Activated T-helper 17 cell treated with anti-CD3 and anti-CD28 coated beads, Interleukin-2, amount 50 U/mL, for 72 hours (primary cell): Measurements from ENCODE around the gene IVD. TPM values are rescaled to one million over a fixed set of nuclear protein-coding genes. Genes with fewer than 3 reads are reported as not detected.

Source experiments
- ATAC-seq: fragments of 150-1000 bp; cut with Tn5 transposase; replicated peaks from 2 replicates; pipeline ENCODE4 v1.10.0; 2021; ENCODE audit warnings: mild to moderate bottlenecking, moderate library complexity
- H3K27ac Mint-ChIP-seq: one replicate; pipeline ENCODE4 v1.8.0; 2022; ENCODE audit warnings: mixed read lengths
- H3K27me3 Mint-ChIP-seq: one replicate; pipeline ENCODE4 v1.8.0; 2022; ENCODE audit warnings: mixed read lengths
- H3K36me3 Mint-ChIP-seq: one replicate; pipeline ENCODE4 v1.8.0; 2022; ENCODE audit warnings: low read depth, mild to moderate bottlenecking, mixed read lengths
- H3K4me1 Mint-ChIP-seq: one replicate; pipeline ENCODE4 v1.8.0; 2022; ENCODE audit warnings: mixed read lengths
- H3K4me3 Mint-ChIP-seq: one replicate; pipeline ENCODE4 v1.8.0; 2022; ENCODE audit warnings: mild to moderate bottlenecking, mixed read lengths
- H3K9me3 Mint-ChIP-seq: one replicate; pipeline ENCODE4 v1.8.0; 2022; ENCODE audit warnings: mixed read lengths
- total RNA-seq, 2 donors: library from RNA; stranded (reverse); gene quantifications; one replicate each; pipeline ENCODE4 v1.2.3, GENCODE V29; 2022

Gene IVD
- total RNA-seq, 2 donors from 2014 or later, result 48.8 to 57.9 TPM

GRCh38 chr15:40416056-40416455, 10.5 kb downstream of the IVD start:
- no peak overlapping the region for H3K27ac Mint-ChIP-seq
- no peaks in the 10 kb centered on the region for H3K9me3 Mint-ChIP-seq
- no peak overlapping the region for H3K4me3 Mint-ChIP-seq
- no peak for ATAC-seq
- H3K4me1 Mint-ChIP-seq, result peaks cover 2% of the 10 kb centered on the region
- no peaks in the 10 kb centered on the region for H3K27me3 Mint-ChIP-seq
- peaks cover 65% of the 10 kb centered on the region for H3K36me3 Mint-ChIP-seq

- H3K4me3 Mint-ChIP-seq, result no peak overlapping the region
- ATAC-seq, result no peak
- no peaks in the 10 kb centered on the region for H3K27me3 Mint-ChIP-seq
- no peaks in the 10 kb centered on the region for H3K4me1 Mint-ChIP-seq
- H3K27ac Mint-ChIP-seq, result no peak overlapping the region
- no peaks in the 10 kb centered on the region for H3K9me3 Mint-ChIP-seq
- H3K36me3 Mint-ChIP-seq, result peaks cover 44% of the 10 kb centered on the region
These were observed 12.5 kb downstream of the IVD start for GRCh38 chr15:40418126-40418525.

GRCh38 chr15:40420071-40420713, 14.6 kb downstream of the IVD start:
- Mint-ChIP-seq H3K36me3 (peaks cover 24% of the 10 kb centered on the region), H3K9me3 (no peaks in the 10 kb centered on the region), H3K27me3 (no peaks in the 10 kb centered on the region), H3K4me1 (no peaks in the 10 kb centered on the region), H3K4me3 (no peak overlapping the region), H3K27ac (no peak overlapping the region)
- no peak for ATAC-seq

GRCh38 chr15:40420793-40421192, 15.2 kb downstream of the IVD start:
- no peaks in the 10 kb centered on the region for H3K9me3 Mint-ChIP-seq
- ATAC-seq, result no peak
- peaks cover 18% of the 10 kb centered on the region for H3K36me3 Mint-ChIP-seq
- no peak overlapping the region for H3K27ac Mint-ChIP-seq
- H3K27me3 Mint-ChIP-seq, result no peaks in the 10 kb centered on the region
- H3K4me3 Mint-ChIP-seq, result no peak overlapping the region
- H3K4me1 Mint-ChIP-seq, result no peaks in the 10 kb centered on the region

- Mint-ChIP-seq H3K4me3 (no peak overlapping the region), H3K9me3 (no peaks in the 10 kb centered on the region), H3K27me3 (no peaks in the 10 kb centered on the region), H3K4me1 (no peaks in the 10 kb centered on the region), H3K27ac (no peak overlapping the region), H3K36me3 (peaks cover 14% of the 10 kb centered on the region)
- ATAC-seq, result peak; percentile 98
These were observed 15.9 kb downstream of the IVD start for GRCh38 chr15:40421246-40422157.

- Mint-ChIP-seq H3K4me3 (no peak overlapping the region), H3K27me3 (no peaks in the 10 kb centered on the region), H3K4me1 (no peaks in the 10 kb centered on the region), H3K27ac (no peak overlapping the region), H3K36me3 (no peaks in the 10 kb centered on the region), H3K9me3 (no peaks in the 10 kb centered on the region)
- no peak for ATAC-seq
These were observed 19.0 kb downstream of the IVD start for GRCh38 chr15:40424483-40425115.

GRCh38 chr15:40425681-40426080, 20.1 kb downstream of the IVD start:
- Mint-ChIP-seq H3K27ac (no peak overlapping the region), H3K27me3 (no peaks in the 10 kb centered on the region), H3K36me3 (no peaks in the 10 kb centered on the region), H3K9me3 (no peaks in the 10 kb centered on the region), H3K4me1 (no peaks in the 10 kb centered on the region), H3K4me3 (no peak overlapping the region)
- no peak for ATAC-seq

GRCh38 chr15:40427188-40427587, 21.6 kb downstream of the IVD start:
- H3K27ac Mint-ChIP-seq, result no peak overlapping the region
- H3K9me3 Mint-ChIP-seq, result no peaks in the 10 kb centered on the region
- H3K4me3 Mint-ChIP-seq, result no peak overlapping the region
- ATAC-seq, result no peak
- H3K4me1 Mint-ChIP-seq, result no peaks in the 10 kb centered on the region
- no peaks in the 10 kb centered on the region for H3K36me3 Mint-ChIP-seq
- no peaks in the 10 kb centered on the region for H3K27me3 Mint-ChIP-seq

GRCh38 chr15:40428185-40428584, 22.6 kb downstream of the IVD start:
- ATAC-seq, result no peak
- Mint-ChIP-seq H3K9me3 (no peaks in the 10 kb centered on the region), H3K27ac (no peak overlapping the region), H3K27me3 (no peaks in the 10 kb centered on the region), H3K4me3 (no peak overlapping the region), H3K36me3 (no peaks in the 10 kb centered on the region), H3K4me1 (no peaks in the 10 kb centered on the region)

- ATAC-seq, result no peak
- Mint-ChIP-seq H3K27me3 (no peaks in the 10 kb centered on the region), H3K4me3 (no peak overlapping the region), H3K36me3 (no peaks in the 10 kb centered on the region), H3K9me3 (no peaks in the 10 kb centered on the region), H3K4me1 (no peaks in the 10 kb centered on the region), H3K27ac (no peak overlapping the region)
These were observed 23.6 kb downstream of the IVD start for GRCh38 chr15:40429068-40429710.

- no peak for ATAC-seq
- Mint-ChIP-seq H3K9me3 (no peaks in the 10 kb centered on the region), H3K27me3 (no peaks in the 10 kb centered on the region), H3K4me3 (no peak overlapping the region), H3K27ac (peak overlapping the region; percentile 49), H3K4me1 (no peaks in the 10 kb centered on the region), H3K36me3 (no peaks in the 10 kb centered on the region)
These were observed 24.7 kb downstream of the IVD start for GRCh38 chr15:40430271-40430805.

GRCh38 chr15:40435023-40435709, 29.6 kb downstream of the IVD start:
- Mint-ChIP-seq H3K4me1 (peaks cover 10% of the 10 kb centered on the region), H3K9me3 (no peaks in the 10 kb centered on the region), H3K27me3 (peaks cover 20% of the 10 kb centered on the region), H3K36me3 (peaks cover 5% of the 10 kb centered on the region), H3K27ac (no peak overlapping the region), H3K4me3 (peak overlapping the region; percentile 52)
- no peak for ATAC-seq

GRCh38 chr15:40435710-40436089, 30.1 kb downstream of the IVD start:
- peaks cover 20% of the 10 kb centered on the region for H3K27me3 Mint-ChIP-seq
- H3K36me3 Mint-ChIP-seq, result peaks cover 7% of the 10 kb centered on the region
- H3K27ac Mint-ChIP-seq, result no peak overlapping the region
- H3K4me3 Mint-ChIP-seq, result peak overlapping the region; percentile 52
- no peak for ATAC-seq
- H3K4me1 Mint-ChIP-seq, result peaks cover 11% of the 10 kb centered on the region
- H3K9me3 Mint-ChIP-seq, result no peaks in the 10 kb centered on the region
